RPMI8226 (cell line): ENCODE data around the gene NTMT1.

Experiments used
- DNase-seq: peaks from one replicate; pipeline ENCODE4 v3.0.0-alpha.2; 2015

NTMT1 gene

DNA sequence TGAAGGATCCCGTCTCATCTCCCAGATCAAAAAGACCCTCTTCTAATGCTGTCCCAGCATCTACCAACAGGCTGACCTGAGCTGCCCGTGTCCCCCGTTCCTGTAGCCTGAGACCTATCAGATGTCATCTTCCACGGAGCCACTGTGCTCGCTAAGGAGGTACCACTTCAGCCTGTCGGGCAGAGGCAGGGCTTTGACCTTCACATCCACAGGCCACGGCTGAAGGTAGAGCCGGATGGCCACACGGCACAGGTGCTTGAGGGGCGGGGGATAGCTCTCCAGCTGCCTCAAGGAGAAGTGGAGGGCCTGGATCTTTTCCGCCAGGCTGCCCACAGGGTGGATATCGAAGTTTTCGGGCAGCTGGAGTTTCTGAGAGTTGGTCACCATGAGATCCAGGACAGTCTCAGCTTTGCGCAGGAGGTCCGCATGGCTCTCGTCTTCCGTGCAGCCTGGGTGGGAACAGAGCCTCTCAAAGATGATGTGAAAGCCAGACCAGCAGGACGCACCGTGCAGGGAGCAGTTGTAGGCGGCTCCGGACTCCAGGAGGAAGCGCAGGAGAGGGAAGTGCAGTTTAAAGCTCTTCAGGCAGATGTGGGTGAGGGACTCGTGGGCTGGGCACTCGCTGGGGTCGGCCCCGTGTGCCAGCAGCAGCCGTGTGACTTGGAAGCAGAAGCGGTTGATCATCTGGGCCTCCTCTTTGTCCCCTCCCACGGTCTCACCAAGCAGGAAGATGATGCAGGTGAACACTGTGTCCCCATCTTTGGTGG lies 11.9 kb downstream of the NTMT1 start:
- no peak for DNase-seq

DNA sequence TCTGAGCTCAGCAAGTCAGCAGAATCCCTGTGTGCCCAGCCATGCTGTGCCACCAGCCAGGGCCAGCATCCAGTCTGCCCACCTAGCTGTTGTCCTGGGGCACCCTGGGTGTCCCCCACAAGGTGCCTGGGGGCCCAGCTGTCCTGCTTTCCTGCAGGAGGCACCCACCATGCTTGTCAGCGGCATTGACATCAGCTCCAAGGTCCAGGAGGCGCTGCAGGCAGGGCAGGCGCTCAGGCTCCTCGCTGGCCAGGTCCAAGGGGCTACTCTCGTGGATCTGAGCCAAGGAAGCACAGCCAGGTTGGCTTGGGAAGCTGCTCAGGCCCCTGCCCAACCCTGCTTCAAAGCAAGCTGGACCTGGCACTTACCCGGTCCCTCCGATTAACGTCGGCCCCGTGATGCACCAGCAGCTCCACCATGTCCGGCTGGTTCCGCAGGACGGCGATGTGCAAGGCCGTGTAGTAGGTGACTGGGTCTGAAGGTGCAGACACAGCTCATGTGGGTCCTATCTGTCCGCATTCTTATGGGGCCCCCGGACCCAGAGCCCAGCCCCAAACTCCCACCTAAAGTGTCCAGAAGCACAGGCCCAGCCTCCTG lies 13.2 kb downstream of the NTMT1 start:
- no peak for DNase-seq

DNA sequence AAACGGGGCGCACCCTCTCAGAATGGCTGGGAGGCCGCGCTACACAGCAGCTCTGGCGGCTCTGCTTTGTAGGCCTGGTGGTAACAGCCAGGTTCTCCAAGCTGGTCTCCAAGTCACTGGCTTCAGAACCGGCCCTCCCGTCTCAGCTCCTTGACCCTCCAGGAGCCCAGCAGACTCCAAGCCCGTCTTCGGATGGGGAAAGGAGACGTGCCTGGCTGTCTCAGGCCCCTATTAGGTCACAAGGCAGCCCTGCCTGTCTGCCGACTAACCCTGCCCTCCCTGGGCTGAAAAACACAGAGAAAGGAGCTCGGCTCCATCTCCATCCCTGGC lies 13.8 kb downstream of the NTMT1 start:
- DNase-seq, result no peak

DNA sequence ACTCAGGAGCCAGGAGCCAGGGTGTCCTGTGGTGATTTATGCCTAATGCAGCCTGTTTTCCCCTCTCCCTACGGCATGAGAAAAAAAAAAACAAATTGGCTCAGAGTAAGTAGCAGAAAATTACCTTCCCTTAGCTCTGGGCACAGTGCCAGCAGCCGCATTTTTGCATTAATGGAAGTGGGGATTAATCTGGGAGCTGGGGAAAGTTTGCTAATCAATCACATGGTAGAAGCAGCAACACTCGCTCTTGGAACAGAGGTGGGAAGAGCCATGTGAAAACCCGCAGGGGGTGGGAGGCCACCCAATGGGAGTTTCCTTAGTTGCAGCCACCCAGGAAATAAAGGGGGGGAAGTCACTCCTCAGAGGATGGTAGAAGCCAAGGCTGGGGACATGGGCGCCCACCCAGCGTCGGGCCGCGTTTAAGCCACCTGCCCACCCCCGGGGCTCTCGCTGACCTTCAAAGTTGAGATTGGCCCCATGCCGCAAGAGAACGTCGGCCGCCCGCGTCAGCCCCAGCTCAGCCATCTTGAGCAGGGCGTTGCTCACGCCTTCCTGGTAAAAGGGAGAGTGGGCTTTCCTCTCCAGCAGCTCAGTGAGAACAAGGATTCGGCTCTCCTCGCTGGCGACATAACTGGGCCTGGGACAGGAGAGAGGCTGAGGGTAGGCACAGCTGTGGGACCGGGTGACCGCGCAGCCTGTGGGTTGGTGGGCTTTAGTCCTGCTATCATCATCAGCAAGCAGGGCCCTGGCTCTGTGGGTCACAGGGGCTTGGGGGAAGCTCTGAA lies 14.3 kb downstream of the NTMT1 start:
- DNase-seq, result no peak

DNA sequence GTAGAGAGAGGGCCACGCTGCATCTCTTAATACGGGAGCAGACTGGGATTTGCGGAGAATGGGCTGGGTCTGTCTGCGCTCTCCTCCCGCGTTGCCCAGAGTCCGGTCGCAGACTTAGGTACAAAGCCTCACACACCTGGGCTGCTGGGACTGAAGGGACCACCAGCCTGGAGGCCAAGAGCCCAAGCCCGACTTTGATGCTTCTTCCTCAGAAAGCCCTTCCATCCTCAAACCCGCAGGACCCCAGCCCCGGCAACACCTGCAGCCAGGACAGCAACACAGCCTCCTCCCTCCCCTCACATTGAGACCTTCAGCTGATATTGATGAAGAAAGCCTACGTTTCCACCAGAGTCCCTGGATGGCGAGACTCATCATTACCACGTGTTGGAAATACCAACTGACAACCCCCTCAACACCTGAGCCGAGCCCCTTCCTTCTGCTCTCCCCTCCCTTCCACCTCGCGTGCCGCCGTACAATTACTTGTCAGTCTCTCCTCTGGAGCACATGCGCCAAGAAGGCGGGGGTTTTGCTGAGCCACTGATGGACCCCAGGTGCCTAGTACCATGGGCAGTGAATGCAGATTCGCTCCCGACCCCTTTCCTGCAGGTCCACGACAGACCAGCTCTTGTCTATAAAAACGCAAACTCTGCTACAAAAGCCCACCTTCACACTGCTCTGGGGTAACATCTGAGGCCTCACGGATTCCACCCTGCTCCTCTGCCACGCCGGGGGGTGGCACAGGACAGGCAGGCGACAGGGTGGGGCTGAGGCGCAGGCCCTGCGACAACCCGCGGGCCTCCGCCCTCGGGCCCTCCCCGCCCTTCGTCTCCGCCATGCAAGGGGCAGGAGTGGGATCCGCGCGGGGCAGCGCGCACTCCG lies 15.1 kb downstream of the NTMT1 start:
- DNase-seq, result no peak

DNA sequence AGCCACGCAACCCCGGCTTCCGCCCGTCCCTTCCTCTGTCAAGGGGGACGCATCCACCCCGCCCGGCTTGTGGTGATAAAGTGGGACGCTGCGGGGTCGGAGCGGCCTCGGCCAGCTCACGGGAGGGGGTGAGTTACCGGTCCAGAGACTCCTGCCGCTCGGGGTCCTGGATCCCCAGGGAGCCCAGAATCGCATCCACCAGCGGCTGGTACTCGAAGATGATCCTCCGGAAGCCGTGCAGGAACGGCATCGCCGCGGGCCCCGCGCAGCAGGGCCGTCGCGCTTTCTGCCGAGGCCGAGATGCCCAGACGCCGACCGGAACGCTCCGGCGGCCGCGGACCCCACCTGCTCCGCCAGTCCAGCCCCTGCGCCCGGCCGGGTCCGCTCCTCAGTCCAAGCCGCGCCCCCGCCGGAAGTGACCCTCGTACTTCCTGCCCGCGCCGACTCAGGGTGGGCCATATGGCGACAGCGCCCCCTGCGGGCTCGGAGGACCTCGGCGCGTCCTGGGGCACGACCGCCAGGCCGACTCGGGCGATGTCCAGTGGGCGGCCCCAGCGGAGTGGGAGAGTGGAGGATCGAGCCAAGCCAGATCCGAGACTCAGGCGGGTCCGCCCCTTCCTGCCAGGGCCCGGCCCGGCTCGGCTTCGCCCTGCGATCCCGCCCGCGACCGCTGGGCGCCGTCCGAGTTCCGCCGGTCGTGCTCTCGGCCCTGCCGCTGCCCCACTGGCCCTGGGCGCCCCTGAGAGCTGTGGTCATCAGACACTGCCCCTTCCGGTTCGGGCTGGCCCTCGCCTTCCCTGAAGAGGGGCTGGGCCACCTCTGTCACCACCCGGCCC lies 16.0 kb downstream of the NTMT1 start, which contains the start of gene ASB6:
ASB6 (minus strand) TSS at position 402 of the 836 bp plus-strand sequence; CDS start at position 250, 152 bp downstream.
- DNase-seq, result peak; percentile 99

DNA sequence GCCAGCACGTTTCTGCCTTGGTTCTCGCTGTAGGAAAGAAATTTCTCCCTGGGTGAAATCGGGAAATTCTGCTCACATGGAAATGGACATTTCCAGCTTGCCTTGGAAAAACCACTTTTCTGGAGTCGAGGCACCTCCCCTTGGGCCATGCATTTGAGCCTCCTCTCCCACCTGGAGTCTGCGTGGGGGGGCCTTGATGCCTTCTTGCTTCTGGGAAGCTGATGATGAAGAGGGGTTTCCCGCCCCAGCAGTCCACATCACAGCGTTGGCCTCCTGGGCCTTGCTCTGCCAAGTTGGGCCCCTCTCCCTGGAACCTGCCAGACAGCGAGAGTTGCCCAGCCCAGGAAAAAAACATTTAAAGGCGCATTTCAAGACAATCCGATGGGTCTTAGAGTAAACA lies 17.7 kb downstream of the NTMT1 start:
- DNase-seq, result no peak

DNA sequence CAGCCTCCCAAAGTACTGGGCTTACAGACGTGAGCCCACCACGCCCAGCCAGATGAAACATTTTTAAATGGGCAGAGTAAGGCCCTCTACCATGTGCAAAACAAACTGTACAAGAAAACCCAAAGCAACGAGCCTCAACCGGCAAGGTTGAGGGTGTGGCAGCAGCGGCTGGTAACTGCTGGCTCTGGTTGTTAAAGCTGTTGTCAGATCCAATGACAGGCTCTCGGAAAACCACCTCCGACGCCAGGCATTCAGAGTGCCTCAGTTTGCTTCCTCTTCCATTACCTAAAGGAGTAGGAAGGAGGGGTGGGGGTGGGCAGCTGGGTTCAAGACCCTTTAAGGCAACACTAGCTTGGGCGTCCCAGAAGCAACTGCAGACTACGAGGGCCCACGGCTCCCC lies 18.4 kb downstream of the NTMT1 start:
- DNase-seq, result no peak

DNA sequence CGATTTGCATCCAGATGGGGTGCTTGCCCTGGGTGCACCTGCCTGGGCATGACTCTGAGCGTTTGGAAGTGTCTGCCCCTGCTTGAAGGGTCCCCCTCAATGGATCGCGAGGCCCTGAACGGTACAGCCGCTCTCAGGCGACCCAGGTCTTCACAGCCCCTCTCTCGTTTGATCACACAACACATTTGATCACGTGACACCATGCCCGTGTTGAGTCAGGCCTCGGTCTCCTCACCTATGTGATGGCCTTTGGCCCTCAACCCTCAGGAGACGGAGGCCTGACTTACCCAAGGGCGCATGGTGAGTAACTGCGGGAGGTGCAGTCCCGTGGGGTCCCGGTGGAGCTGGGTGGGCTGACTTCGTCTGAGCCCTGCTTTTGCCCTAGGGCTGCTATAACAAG lies 18.9 kb downstream of the NTMT1 start:
- no peak for DNase-seq

DNA sequence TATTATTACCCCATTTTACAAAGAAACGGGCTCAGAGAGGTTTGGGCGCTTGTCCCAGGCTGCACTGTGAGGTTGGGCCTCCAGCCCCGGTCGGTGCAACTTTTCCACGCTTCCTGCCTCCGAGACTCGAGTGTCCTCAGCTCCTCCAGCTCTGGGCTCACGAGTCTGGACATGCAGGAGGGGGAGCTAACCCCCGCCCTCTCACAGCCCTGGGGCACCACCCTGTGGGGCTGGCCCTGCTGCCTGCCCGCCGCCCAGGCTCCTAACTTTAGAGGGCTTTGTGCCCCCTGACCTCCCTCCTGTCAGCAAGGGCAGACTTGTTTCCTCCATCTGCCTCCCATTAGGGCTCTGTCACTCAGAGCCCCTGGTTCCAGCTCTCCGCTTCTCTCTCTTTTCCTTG lies 20.3 kb downstream of the NTMT1 start:
- no peak for DNase-seq

DNA sequence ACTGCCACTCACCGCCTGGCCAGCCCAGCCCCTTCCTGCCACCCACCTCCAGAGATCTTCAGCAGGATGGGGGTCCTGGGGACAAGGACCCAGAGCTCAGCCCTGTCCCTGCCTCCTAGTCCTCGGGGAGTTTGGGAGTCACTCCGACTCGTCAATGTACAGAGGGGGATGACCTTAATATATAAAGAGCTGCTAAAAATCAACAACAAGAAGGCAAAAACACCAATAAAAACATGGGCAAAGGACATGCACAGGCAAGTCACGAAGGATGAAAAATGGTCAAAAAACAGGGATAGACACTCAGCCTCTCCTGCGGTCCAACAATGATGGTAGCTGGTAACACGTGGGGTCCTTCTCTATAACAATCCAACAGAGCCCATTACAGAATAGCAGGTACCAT lies 20.7 kb downstream of the NTMT1 start:
- DNase-seq, result no peak

DNA sequence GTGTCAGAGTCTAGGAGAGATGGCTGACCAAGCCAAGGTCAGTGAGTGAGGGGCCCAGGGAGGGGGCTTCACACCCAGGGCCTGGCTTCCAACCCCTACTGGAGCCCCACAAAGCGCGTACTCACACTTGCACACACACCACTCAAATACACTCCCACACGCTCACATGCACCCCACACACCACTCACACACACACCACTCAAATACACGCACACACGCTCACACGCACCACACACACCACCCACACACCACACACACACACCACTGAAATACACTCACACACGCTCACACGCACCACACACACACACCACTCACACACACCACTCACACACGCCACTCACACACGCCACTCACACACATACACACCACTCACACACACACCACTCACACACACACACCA lies 21.7 kb downstream of the NTMT1 start:
- no peak for DNase-seq

DNA sequence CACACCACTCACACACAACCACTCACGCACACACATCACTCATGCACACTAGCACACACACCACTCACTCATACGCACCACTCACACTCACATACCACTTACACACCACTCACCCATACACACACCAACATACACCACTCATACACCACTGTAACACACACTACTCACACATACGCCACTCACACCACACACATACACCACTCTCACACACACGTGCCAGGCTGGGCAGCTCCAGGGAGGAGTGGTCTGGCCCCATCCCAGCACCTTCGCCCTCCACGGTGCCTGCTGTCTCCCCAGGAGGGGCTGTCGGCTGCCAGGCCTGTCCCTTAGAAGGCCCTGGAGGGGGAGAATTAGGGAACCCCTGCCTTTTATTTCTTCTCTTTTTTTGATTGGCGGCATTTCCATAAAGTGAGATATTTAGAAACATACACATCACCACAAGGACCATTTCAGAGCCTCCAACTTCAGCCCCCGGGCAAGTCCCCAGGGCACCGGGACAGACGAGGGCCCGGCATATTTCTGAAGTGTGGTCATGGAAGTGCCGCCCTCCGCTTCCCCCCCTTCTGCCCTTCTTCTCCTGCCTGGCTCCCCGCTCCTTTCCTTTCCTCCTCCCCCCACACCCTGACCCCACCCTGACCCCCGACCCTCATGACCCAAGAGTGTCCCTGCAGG lies 22.3 kb downstream of the NTMT1 start:
- no peak for DNase-seq

DNA sequence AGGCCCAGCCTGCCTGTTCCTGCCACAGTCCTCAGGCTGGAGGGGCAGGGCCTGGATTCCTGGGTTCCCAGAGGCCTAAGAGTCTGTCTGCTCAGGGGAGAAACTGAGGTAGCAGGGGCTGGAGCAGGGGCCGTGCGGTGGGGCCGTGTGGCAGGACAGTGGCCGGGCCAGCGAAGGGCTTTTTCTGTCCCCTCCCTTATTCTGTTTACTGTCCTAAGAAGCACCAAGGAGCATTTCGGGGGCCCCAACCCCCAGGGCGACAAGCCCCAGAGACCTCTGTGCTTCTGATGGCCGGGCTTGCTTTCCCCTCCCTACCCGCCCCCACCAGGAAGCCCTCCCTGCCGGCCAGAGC lies 22.8 kb downstream of the NTMT1 start:
- DNase-seq, result no peak

DNA sequence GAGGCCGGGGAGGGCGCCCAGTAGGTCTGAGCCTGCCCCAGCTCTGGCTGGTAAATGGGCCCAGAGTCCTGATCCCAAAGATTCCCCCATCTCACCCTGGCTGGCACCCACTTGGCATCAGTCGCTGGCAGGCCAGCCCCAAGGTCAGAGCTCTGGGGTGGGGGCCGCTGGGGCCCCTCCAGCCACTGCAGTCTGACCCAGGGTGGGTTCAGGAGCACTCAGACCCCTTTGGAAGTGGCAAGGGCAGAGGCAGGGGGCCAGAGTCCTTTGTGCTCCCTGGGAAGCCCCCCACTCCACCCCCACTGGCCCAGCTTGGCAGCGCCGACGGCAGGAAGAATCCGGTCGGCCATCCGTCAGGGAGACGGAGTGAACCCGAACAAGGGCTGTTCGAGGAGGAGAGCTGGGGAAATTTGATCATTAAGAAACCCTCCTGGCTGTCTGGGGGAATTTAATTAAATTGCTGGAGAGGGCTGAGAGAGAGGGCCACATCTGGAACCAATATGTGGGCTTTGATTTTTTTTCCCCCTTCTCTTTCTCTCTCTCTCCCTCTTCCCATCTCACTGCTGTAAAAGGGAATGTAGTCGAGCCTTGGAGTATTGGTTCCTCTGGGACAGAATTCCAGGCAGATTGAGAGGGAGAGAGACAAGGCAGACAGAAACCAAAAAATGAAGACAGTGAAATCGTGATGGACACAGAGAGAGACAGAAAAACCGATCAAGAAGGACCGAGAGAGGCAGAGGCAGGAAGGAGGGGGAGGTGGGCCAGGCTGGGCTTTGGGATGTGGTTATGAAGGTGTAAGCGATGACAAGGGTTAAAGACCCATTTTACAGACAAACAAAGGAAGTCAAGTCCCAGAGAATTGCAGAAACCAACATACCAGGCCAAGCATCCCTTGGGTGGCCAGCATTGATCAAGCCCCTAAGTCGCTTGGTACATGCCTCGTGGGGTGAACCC lies 24.0 kb downstream of the NTMT1 start:
- no peak for DNase-seq

DNA sequence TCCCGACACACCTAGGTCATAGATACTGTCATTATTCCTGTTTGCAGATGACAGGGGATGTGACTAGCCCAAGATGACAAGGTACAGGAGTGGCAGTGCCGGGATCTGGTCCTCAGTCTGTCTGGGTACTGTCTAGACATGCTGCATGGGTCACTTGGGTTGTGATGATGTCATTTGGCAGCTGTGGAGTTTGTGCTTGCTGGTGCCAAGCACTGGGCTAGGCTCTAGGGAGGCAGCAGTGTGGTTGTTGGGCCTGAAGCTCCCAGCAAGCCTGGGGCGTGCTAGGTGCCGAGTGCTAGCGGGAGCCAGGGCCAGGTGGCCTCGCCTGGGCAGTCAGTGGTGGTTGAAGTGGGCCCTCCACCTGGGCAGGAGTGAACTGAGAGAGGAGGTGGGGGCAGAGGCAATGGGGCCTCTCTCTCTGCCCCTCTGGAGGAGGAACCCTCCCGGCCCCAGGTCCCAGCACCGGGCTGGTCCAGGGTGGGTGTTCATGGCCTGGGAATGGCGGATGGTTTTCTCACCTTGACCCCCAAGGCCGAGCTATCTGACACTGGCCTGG lies 24.8 kb downstream of the NTMT1 start:
- DNase-seq, result no peak

DNA sequence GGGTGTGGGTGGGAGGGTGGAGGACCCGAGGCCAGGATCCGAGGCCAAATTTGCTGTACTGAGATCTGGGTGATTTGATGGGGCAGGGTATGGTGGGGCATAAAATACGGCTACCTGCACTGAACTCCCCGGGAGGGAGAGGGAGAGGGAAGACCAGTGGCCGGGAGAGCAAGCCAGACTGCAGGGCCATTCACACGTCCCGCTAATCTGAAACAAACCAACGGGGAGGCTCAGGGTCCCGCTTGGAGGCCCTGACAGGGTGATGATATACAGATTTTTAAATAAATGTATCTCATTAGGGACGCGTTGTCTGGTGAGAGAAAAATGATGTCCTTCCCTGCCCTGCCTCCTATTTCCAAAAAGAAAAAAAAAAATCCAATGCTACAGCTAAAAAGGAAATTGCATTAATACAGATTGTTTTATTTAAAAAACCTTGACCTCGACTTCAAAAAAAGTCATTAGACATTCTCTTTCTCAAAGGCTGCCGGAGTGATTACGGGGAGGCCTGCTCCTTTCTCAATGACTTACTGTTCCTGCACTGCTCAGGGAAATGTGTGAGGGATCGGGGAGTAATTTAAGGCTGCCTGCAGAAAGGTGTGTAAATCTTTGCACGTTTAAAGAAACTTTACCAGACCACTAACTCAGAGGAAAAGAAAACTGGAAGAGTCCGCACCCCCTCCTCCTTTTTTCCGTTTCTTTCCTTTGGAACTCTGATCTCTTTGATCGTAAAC lies 28.0 kb downstream of the NTMT1 start:
- no peak for DNase-seq

DNA sequence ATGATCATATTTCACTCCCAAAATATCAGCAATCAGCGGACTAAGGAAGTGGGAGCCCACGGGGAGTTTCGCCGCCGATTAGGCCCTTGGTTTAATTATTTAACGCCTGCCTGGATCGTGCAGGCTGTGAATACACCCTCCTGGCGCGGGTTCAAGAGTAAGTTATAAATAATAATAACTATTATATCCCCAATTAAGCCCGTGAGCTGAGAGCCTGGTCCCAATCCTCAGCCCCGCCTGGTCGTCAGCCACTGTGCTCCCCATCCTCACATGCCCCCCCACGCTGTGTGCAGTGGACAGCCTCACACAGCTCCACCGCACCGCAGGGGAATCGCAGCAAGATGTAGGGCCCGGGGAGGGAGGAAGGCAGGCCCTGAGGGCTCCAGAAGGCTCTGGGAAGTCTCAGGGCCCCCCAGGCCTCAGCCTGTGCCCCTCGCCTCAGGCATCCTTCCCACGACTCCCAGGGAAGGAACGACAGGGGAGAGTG lies 28.6 kb downstream of the NTMT1 start:
- DNase-seq, result no peak

DNA sequence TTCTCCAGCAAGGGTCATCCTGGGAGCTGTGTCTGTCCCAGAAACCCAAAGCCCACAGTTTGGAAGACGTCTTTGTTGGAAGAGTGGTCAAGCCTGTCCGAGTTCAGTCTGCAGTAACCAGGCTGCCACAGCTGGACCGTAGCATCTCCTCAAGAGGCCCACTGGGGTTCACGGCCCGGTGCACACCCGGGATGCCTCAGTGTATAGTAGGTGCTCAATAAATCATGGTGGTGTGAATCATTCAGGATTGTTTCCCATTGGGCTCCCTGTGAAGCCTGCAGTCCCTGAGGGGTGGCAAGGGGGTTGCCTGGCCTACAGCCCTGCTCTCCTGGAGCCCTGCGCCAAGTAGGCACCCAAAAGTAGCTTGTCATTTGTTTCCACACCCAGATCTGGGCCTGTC lies 29.2 kb downstream of the NTMT1 start:
- DNase-seq, result no peak
